ENCODE data around the gene NUP214.
"Not testable (repeated sequence)": the region's sequence is repeated elsewhere in the genome, so short reads cannot be mapped to it uniquely, and the experiment has no call there.

The NUP214 gene

DNA sequence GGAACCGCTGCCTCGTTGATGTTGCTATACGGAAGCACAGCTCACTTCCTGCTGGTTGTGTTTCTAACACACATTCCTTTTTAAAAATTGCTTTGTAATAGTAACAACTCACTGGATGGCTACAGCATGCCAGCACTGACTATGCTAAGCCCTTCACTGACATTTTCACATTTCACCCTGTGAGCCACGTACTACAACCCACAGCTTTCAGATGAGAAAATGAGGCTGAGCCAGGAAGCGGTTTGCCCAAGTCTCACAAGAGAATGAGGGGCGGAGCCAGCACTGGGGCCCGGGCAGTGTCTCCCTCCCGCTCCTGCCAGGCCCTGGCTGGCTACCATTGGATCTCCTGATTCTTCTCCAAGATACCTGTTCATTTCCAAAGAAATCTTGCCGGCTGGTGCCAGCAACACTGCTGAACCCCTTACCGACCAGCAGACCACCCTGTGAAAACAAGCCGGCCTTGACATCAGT, 112.6 kb downstream of the NUP214 start:
- FAIRE-seq, result no peak

GRCh38 chr9:131238402-131239021, 113.1 kb downstream of the NUP214 start:
- no peak for FAIRE-seq

- no peak for FAIRE-seq
Observed at GRCh38 chr9:131239161-131239975, 114.0 kb downstream of the NUP214 start.

DNA sequence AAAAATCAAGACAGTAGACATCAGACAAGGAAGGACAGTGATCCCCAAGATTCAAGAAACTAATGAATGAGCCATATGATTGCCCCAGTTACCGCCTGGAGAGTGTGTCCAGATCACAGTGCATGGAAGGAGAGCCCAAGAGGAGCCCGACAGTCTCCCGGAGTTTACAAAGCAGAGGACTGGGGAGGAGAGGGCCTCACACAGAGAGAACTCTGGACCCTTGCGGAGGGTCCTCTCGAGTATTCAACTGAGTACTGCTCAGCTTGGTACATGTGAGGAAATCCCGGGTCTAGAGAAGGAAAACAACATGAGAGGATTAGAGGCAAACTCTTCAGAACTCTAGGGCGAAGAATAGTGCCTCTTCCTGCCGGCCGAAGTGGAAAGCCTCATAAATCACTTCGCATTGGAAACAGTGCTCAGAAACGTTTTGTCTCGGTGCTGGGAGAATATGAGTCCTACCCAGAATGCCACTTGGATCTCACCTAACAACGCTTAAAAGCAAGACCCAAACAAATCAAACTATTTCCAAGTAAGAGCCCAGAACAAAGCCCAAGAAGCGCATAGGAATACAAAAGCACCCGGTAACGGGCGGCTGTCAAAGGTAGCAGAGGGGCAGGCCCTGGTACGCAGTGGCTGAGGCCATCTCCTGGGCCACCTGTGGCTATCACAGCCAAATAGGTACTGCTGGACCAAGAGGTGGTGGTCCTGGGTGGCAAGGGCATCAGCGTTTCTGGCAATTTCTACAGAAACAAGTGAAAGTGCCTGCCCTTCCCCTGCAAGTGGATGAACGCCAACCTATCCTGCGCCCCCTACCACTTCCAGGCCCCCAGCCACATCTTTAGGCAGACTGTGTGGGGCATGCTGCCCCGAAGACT, 114.9 kb downstream of the NUP214 start:
- FAIRE-seq, result no peak

DNA sequence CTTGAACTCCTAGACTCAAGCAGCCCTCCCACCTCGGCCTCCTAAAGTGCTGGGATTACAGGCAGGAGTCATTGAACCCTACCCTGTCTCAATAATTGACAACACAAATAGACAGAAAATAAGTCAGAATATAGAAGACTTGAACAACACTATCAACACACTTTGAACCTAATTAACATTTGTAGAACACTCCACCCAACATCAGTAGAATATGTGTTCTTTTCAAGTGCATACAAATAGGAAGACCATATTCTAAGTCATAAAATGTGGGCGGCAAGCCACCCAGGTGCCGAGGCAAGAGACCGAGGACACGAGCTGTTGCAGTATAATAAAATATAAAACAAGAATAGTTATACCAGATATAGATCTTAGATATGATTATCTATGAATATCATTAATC, 118.9 kb downstream of the NUP214 start:
- not testable (repeated sequence) for FAIRE-seq

GRCh38 chr9:131246618-131247017, 121.2 kb downstream of the NUP214 start:
- FAIRE-seq, result no peak

DNA sequence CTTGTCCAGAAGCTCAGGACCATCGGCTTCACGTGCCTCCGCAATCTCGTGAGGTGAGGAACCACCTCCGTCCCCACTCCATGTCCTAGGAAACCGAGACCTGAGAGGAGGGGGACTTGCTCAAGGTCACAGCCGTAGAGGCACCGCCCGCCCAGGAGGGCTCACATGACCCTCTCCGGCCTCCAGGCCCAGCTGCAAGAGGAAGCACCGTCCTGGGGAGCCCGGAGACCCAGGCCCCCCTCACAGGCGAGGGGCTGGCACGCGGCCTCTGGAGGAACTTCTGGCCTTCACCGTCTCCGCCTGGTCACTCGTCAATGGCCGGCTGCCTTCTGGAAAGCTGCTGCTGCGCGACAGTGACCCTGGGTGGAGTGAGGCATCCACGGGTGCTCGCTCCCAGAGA, 126.7 kb downstream of the NUP214 start:
- no peak for FAIRE-seq

- FAIRE-seq, result no peak
Observed at GRCh38 chr9:131253891-131254491, 128.6 kb downstream of the NUP214 start.

DNA sequence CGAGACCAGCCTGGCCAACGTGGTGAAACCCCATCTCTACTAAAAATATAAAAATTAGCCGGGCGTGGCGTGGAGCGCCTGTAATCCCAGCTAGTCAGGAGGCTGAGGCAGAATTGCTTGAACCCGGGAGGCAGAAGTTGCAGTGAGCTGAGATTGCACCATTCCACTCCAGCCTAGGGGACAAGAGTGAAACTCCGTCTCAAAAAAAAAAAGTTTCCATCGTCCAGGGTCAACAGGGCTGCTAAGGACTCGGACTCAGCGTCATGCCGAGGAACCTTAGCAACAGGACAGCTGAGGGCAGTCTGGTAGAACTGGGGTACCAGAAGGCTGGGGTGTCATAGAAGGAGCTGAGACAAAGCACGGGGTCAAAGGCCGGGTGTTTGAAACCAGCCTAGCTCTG, 129.2 kb downstream of the NUP214 start:
- no peak for FAIRE-seq

- FAIRE-seq, result no peak
Observed at GRCh38 chr9:131255676-131256197, 130.4 kb downstream of the NUP214 start.

GRCh38 chr9:131257266-131258025, 132.1 kb downstream of the NUP214 start:
- no peak for FAIRE-seq

DNA sequence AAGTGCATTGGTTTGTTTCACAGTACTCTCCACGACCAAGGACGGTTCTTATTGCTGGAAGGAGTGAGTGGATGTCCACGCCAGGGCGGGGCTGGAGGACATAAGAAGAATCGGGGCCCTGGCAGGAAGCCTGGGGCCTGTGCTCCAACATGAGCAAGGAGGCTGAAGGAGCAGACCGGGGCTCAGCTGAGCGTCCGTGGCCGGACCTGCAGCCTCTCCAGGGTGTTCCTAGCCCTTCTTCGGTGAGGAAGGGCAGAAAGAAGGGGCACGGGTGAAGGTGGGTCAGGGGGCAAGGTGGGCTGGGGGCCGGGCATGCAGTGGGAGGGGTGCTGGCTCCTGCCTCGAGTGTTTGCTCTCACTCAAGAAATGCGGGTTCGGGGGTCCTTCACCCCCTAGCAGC, 132.8 kb downstream of the NUP214 start:
- no peak for FAIRE-seq

GRCh38 chr9:131258698-131259431, 133.5 kb downstream of the NUP214 start:
- no peak for FAIRE-seq

- FAIRE-seq, result no peak
Observed at GRCh38 chr9:131259432-131259898, 134.1 kb downstream of the NUP214 start.

- FAIRE-seq, result no peak
Observed at GRCh38 chr9:131259916-131260597, 134.7 kb downstream of the NUP214 start.

- no peak for FAIRE-seq
Observed at GRCh38 chr9:131260751-131261452, 135.5 kb downstream of the NUP214 start.

DNA sequence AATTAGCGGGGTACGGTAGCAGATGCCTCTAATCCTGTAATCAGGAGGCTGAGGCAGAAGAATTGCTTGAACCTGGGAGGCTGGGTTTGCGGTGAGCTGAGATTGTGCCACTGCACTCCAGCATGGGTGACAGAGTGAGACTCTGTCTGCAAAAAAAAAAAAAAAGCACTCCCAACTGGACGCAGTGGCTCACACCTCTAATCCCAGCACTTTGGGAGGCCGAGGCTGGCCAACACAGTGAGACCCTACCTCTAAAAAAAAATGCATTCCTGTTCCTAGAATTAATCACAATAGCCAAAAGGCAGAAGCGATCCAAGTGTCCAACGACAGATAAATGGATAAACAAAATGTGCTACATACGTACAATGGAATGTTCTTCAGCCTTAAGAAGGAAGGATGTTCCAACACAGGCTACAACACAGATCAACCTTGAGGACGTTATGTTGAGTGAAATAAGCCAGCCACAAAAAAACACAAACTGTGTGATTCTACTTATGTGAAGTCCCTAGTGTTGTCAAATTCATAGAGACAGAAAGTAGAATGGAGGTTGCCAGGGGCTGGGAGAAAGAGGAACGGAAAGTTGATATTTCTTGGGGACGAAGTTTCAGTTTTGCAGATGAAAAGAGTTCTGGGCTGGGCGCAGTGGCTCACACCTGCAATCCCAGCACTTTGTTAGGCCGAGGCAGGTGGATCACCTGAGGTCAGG, 137.1 kb downstream of the NUP214 start:
- no peak for FAIRE-seq

DNA sequence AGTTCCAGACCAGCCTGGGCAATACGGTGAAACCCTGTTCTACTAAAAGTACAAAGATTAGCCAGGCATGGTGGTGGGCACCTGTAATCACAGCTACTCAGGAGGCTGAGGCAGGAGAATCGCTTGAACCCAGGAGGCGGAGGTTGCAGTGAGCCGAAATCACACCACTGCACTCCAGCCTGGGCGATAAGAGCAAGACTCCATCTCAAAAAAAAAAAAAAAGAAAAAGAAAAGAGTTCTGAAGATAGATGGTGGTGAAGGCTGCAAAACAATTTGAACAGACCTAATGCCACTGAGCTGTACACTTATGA, 137.6 kb downstream of the NUP214 start:
- not testable (repeated sequence) for FAIRE-seq

DNA sequence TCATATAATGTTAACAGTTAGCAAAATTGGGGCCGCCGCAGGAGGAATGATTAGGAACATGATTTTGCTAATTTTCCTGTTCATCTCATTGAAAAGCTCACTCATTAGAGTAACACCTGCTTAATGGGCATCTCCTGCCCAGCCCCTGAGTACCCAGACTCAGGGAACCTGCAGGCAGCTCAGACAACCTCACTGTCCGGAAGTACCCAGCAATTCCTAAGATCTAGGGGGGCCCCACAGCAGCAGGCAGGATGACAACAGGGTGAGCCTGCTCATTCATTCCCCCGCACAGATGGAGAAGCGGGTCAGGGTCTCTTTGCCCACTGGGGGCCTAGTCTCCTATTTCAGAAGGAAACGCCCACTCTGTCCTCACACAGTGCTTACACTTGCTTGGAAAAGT, 138.3 kb downstream of the NUP214 start:
- FAIRE-seq, result no peak
